GM18909 (cell line): ENCODE results near the gene GZMH.
"Not testable (repeated sequence)": the region's sequence is repeated elsewhere in the genome, so short reads cannot be mapped to it uniquely, and the experiment has no call there.

Source experiments
- ATAC-seq: cut with Tn5 transposase; IDR thresholded peaks from one replicate; pipeline ENCODE4 v1.9.1; 2021; ENCODE audit warnings: mild to moderate bottlenecking; ENCODE audit not compliant: unreplicated experiment, poor library complexity

The GZMH gene

DNA sequence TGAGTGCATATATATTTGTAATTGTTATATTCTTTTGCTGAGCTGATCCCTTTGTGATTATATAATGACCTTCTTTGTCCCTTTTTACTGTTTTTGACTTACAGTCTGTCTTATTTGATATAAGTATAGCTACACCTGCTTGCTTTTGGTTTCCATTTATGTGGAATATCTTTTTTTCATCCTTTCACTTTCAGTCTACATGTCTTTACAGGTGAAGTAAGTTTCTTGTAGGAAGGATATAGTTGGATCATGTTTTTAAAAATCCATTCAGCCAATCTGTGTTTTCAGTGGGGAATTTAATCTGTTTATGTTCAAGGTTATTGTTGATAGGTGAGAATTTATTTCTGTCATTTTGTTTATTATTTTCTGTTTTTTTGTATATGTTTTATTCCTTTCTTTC is 12.1 kb downstream of the GZMH start:
- ATAC-seq = no peak

- ATAC-seq = no peak
Measured at GRCh38 chr14:24595073-24595808, 14.2 kb downstream of the GZMH start.

- not testable (repeated sequence) for ATAC-seq
Measured at GRCh38 chr14:24591004-24591403, 18.5 kb downstream of the GZMH start.

GRCh38 chr14:24584402-24584801 is 25.1 kb downstream of the GZMH start:
- not testable (repeated sequence) for ATAC-seq

DNA sequence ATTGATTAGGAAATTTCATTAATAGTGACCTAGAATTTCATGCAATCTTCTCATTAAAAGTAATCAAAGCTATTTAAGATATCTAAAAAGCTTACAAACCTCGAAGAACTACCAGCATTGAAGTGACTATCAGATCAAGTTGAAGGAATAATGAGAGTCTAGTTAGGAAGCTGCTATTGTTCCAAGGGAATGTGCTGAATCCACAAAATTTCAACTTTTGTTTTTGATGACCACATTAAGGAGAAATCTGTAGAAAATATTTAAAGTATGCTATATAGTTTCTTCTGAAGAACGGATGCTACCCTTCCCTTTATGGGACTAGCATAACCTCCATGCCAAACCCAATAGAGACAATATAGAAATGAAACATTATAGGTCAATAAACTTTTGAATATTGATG is 30.9 kb downstream of the GZMH start:
- ATAC-seq = no peak

DNA sequence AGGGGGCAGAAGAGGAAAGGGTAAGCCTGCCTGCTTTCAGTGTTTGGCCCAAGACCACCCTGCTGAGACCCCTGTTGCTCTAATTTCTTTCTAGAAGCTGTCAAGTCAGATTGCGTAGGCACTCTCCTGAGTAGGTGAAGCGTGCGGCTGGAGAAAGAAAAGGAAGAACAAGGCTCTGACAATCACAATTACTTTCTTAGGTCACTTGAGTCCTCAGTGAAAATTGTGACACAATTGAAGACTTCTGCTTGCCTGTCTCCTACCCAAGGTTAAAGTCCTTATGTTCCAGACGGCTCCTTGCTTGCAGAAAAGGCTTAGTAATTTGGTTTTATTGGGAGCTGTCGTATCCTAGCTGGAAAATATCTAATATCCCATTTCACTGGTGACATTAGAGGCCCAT is 32.7 kb downstream of the GZMH start:
- no peak for ATAC-seq

- no peak for ATAC-seq
Measured at GRCh38 chr14:24576182-24576581, 33.3 kb downstream of the GZMH start, which contains the start of gene CTSG. Gene CTSG, minus strand, starts transcription at chr14:24576250. Its CDS starts 27 bp downstream, at chr14:24576223.

DNA sequence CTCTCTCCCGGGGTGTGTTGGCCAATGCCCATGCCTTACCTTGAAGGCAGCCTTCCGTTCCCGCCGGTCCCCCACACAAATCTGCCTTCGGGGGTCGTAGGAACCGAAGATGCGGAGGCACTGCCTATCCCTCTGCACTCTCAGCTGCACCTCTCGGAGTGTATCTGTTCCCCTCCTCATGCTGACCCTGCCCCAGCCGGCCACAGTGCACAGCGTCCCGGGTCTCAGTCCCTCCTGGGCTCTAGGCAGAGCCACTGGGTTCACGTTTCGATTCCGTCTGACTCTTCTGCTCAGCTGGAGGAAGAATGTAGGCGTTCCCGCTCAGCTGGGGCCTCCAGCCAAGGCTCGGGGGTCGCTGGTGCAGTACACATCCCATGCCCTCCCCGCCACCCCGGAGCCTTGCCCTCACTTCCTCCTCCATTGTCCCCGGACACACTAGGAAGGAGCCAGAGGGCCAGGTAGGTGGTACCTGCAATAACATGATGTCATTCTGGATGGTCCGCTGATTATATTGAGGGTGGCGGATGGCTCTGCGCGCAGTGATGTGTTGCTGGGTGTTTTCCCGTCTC is 35.2 kb downstream of the GZMH start:
- ATAC-seq = no peak

- no peak for ATAC-seq
Measured at GRCh38 chr14:24566318-24566717, 43.2 kb downstream of the GZMH start.

DNA sequence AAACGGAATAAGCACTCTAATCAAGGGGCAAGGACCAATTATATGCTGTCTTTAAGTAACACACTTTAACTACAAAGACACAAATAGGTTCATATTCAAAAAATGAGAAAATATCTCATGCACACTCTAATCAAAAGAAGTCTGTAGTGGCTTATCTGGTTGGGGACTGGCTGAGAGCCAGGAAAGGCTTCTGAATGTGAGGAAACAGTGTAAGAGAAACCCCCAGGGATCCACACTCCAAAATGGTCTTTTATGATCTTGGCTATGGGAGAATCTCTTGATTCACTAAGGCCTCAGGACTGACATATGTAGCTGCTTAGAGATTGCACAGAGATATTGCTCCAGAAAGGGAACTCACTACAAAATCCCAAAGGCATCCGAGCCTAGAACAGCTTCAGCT is 43.7 kb downstream of the GZMH start:
- ATAC-seq = no peak

GRCh38 chr14:24563505-24563904 is 46.0 kb downstream of the GZMH start:
- ATAC-seq = no peak

DNA sequence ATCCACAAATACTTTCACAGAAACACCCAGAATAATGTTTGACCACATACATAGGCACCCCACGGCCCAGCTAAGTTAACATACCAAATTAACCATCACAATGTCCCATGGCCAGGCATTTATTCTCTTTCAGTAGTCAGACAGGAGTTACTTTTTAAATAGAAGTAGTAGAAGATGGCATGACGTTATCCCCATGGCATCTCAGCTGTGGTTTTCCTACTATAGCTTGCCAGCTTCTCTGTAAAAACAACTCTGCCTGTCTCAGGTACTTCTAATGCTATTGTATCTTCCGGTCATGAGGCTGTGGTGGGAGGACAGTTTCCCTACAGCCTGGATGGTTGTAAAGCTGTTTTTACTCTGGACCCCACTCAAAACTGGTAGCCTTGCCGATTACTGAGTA is 52.7 kb downstream of the GZMH start:
- ATAC-seq = no peak
